Natural killer cell (primary cell): ENCODE data around the gene CRB2. TPM values are rescaled to one million over a fixed set of nuclear protein-coding genes. Genes with fewer than 3 reads are reported as not detected.

Source experiments
- ATAC-seq, 3 donors: fragments of 150-1000 bp in 2 of 3; fragments of 200-7000 bp in 1 of 3; cut with Tn5 transposase; 1 replicate in 1 of 3; 2 replicates in 2 of 3; pipeline ENCODE4 v1.10.0; 2021; ENCODE audit warnings: mild to moderate bottlenecking in 2 of 3, moderate library complexity in 2 of 3
- DNase-seq, 2 donors: peaks; one replicate each; pipeline versions ENCODE4 v3.0.0 to v3.0.0-alpha.2; 2013 to 2021; ENCODE audit warnings: mixed read lengths in 1 of 2
- H3K27ac ChIP-seq: one replicate; pipeline ENCODE4 v1.5.1; 2013; ENCODE audit warnings: mild to moderate bottlenecking, low read length
- H3K27me3 ChIP-seq: one replicate; pipeline ENCODE4 v1.6.1; 2013; ENCODE audit warnings: low read length; ENCODE audit not compliant: control insufficient read depth, insufficient read depth
- H3K36me3 ChIP-seq: one replicate; pipeline ENCODE4 v1.6.1; 2013; ENCODE audit warnings: low read length; ENCODE audit not compliant: control insufficient read depth, insufficient read depth
- H3K4me1 ChIP-seq: one replicate; pipeline ENCODE4 v1.6.1; 2013; ENCODE audit warnings: low read length; ENCODE audit not compliant: control insufficient read depth, insufficient read depth
- H3K4me3 ChIP-seq: one replicate; pipeline ENCODE4 v1.5.1; 2013; ENCODE audit warnings: low read length
- H3K9me3 ChIP-seq: one replicate; pipeline ENCODE4 v1.6.1; 2013; ENCODE audit warnings: low read length; ENCODE audit not compliant: control insufficient read depth, insufficient read depth
- H3K27ac Mint-ChIP-seq, 2 donors: one replicate each; pipeline ENCODE4 v1.8.0; 2022; ENCODE audit warnings: mild to moderate bottlenecking in 2 of 2, mixed read lengths in 2 of 2, moderate library complexity in 1 of 2
- H3K27me3 Mint-ChIP-seq, 2 donors: one replicate each; pipeline ENCODE4 v1.8.0; 2022; ENCODE audit warnings: low read depth in 2 of 2, mixed read lengths in 2 of 2
- H3K36me3 Mint-ChIP-seq: one replicate; pipeline ENCODE4 v1.8.0; 2022; ENCODE audit warnings: mixed read lengths
- H3K4me1 Mint-ChIP-seq, 2 donors: one replicate each; pipeline ENCODE4 v1.8.0; 2022; ENCODE audit warnings: mixed read lengths in 2 of 2
- H3K4me3 Mint-ChIP-seq: one replicate; pipeline ENCODE4 v1.8.0; 2022; ENCODE audit warnings: mild to moderate bottlenecking, moderate library complexity, mixed read lengths
- H3K9me3 Mint-ChIP-seq, 2 donors: one replicate each; pipeline ENCODE4 v1.8.0; 2022; ENCODE audit warnings: mixed read lengths in 2 of 2
- WGBS: methylation state at CpG from one replicate; pipeline ENCODE4 v1.1.7; 2013; ENCODE audit warnings: missing lambda C conversion rate; ENCODE audit not compliant: insufficient coverage; 5-methylcytosine and 5-hydroxymethylcytosine counted together
- intact Hi-C: fragments of 100-400 bp; cut with micrococcal nuclease; formaldehyde crosslinking; loops from one replicate; pipeline ENCODE4 v1.14.2; 2022
- total RNA-seq, 4 donors: library from RNA; stranded (reverse); fragments of 120-200 nt in 1 of 4; gene quantifications; one replicate each; pipeline versions ENCODE4 v1.2.3 to v1.2.4, GENCODE V29; 2013 to 2022
- TF ChIP-seq, protein P1 (sequence below): fragments of 200-600 bp; IDR thresholded peaks from one replicate; pipeline ENCODE4 v1.8.0; 2022; ENCODE audit warnings: antibody characterized with exemption

Gene CRB2
- total RNA-seq, 3 donors from 2014 or later (not counting 1 experiment from before 2014, with no cell fraction given), result not detected

DNA sequence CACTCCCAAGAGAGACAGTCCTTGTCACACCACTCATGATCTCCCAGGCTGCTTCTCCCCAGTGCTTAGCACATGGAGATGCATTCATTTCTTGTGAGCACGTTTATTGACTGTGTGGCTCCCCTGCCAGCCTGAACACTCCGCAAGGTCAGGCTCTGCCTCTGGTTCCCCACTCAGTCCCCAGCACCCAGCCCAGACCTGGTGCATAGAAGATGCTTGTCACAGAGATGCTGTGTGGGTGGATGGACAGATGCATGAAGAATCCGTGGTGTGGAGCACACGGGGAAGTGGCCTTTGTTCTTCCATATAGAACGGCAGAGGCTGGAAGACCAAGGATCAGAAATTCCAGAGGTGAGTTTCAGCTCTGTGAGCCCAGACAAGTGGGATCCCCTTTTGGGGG lies 13.8 kb upstream of the CRB2 start:
- DNase-seq, result no peak
- TF ChIP-seq, protein P1, sequence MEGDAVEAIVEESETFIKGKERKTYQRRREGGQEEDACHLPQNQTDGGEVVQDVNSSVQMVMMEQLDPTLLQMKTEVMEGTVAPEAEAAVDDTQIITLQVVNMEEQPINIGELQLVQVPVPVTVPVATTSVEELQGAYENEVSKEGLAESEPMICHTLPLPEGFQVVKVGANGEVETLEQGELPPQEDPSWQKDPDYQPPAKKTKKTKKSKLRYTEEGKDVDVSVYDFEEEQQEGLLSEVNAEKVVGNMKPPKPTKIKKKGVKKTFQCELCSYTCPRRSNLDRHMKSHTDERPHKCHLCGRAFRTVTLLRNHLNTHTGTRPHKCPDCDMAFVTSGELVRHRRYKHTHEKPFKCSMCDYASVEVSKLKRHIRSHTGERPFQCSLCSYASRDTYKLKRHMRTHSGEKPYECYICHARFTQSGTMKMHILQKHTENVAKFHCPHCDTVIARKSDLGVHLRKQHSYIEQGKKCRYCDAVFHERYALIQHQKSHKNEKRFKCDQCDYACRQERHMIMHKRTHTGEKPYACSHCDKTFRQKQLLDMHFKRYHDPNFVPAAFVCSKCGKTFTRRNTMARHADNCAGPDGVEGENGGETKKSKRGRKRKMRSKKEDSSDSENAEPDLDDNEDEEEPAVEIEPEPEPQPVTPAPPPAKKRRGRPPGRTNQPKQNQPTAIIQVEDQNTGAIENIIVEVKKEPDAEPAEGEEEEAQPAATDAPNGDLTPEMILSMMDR, result no peak
- no peaks in the 10 kb centered on the region for H3K27me3 ChIP-seq
- no peaks in the 10 kb centered on the region for H3K9me3 Mint-ChIP-seq
- no peak for ATAC-seq
- intact Hi-C loops, result no loop called here
- H3K27me3 Mint-ChIP-seq, result peaks cover 0 to 7% of the 10 kb centered on the region in 2 donors
- WGBS, result 81% methylated on average over 5 of the region's 5 CpGs
- peaks cover 27 to 30% of the 10 kb centered on the region in 2 donors for H3K4me1 Mint-ChIP-seq
- peaks cover 56% of the 10 kb centered on the region for H3K4me1 ChIP-seq
- no peak overlapping the region for H3K4me3 ChIP-seq
- no peaks in the 10 kb centered on the region for H3K9me3 ChIP-seq
- H3K4me3 Mint-ChIP-seq, result no peak overlapping the region
- peak overlapping the region; percentile 43 for H3K27ac ChIP-seq
- no peak overlapping the region for H3K27ac Mint-ChIP-seq
- H3K36me3 Mint-ChIP-seq, result no peaks in the 10 kb centered on the region
- no peaks in the 10 kb centered on the region for H3K36me3 ChIP-seq

DNA sequence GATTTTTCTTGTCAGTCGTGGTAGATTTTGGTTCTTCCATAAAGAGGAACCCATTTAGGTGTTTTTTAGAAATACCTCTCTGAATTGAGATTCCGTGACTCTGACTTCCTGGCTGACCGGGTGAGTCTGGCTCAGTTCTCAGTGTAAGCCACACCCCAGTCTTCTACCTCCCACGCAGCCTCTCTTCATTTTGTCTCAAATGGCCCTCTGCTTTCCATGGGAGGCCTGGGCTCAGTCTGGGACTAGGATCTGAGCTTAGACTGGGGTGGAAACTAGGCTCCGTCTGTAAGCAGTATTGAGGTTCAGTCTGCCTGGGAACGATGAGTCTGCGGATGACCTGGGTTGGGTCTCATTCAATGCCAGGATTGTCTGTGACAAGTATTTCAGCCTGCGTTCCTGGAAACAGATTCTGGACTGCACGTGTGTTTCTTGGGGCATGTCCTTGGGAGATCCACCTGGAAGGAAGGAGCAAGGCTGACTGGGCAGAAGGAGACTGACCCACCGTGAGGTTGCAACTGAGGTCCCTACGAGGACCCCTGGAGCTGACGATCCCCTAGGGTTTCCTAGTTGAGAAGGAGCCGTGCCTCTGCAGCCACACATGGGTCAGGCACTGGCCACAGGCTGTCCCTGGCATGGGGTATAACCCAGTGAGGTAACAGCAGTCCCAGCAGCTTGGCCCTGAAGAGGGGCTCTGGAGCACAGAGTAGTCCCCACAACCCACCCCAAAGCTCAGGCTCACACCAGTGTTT lies 12.4 kb upstream of the CRB2 start:
- intact Hi-C loops, result no loop called here
- H3K4me1 Mint-ChIP-seq, result peaks cover 23 to 25% of the 10 kb centered on the region in 2 donors

DNA sequence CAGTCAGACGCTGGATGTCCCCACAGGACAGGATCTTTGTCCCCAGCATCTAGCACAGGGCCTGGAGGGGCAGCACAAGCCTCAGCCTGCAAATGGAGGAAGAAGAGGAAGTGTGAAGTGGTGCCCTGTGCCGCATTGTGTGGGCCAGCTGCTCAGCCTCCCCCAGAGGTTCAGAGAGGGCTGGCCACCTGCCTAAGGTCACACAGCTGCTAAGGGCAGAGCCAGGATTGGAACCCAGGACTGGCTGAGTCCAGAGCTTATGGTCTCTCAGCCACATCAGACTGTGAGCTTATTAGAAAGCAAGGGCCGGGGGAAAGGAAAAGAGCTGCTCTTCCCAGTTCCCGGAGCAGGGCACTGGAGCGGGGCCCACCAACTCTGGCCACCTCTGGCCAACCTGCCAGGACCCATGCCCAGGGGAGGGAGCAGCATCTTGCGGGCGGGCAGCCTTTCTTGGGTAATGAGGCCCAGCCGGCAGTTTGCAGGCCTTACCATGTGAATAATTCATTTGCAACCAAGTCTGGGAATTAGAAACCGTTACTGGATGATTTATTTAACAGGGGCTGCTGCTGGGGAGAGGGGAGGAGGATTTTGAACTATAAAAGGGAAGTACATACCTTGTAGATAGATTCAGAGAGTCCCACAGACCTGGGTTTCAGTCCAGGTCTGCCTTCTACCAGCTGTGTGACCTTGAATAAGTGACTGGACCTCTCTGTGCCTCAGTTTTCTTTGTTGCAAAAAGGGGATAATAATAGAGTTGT lies 11.6 kb upstream of the CRB2 start:
- peaks cover 15 to 17% of the 10 kb centered on the region in 2 donors for H3K4me1 Mint-ChIP-seq
- H3K4me3 Mint-ChIP-seq, result no peak overlapping the region
- 86% methylated on average over 9 of the region's 9 CpGs for WGBS
- peaks cover 0 to 7% of the 10 kb centered on the region in 2 donors for H3K27me3 Mint-ChIP-seq
- H3K9me3 ChIP-seq, result no peaks in the 10 kb centered on the region
- no peaks in the 10 kb centered on the region for H3K36me3 ChIP-seq
- TF ChIP-seq, protein P1, result no peak
- peaks cover 36% of the 10 kb centered on the region for H3K4me1 ChIP-seq
- H3K27ac Mint-ChIP-seq, result no peak overlapping the region
- intact Hi-C loops, result no loop called here
- ATAC-seq (no peak), DNase-seq (no peak)
- no peaks in the 10 kb centered on the region for H3K9me3 Mint-ChIP-seq
- no peaks in the 10 kb centered on the region for H3K36me3 Mint-ChIP-seq
- H3K27ac ChIP-seq, result peak overlapping the region; percentile 62
- H3K27me3 ChIP-seq, result no peaks in the 10 kb centered on the region
- no peak overlapping the region for H3K4me3 ChIP-seq

More for the DNA sequence above, 12.4 kb upstream of the CRB2 start:
- ATAC-seq (no peak), DNase-seq (no peak)
- no peak overlapping the region for H3K27ac Mint-ChIP-seq
- H3K4me3 Mint-ChIP-seq, result no peak overlapping the region
- H3K27me3 Mint-ChIP-seq, result peaks cover 0 to 7% of the 10 kb centered on the region in 2 donors
- TF ChIP-seq, protein P1, result no peak
- H3K36me3 ChIP-seq, result no peaks in the 10 kb centered on the region
- no peaks in the 10 kb centered on the region for H3K36me3 Mint-ChIP-seq
- H3K9me3 Mint-ChIP-seq, result no peaks in the 10 kb centered on the region
- H3K4me1 ChIP-seq, result peaks cover 43% of the 10 kb centered on the region
- peak overlapping the region; percentile 62 for H3K27ac ChIP-seq
- H3K4me3 ChIP-seq, result no peak overlapping the region
- no peaks in the 10 kb centered on the region for H3K27me3 ChIP-seq
- H3K9me3 ChIP-seq, result no peaks in the 10 kb centered on the region
- 61% methylated on average over 13 of the region's 13 CpGs for WGBS
